HepG2 (cell line): Measurements from ENCODE around the gene OR6K6. TPM values are rescaled to one million over a fixed set of nuclear protein-coding genes. Genes with fewer than 3 reads are reported as not detected.

Experiments
- ATAC-seq: fragments of 200-7000 bp; cut with Tn5 transposase; 3 replicates; pipeline ENCODE4 v1.9.1; 2020; ENCODE audit warnings: mild to moderate bottlenecking, moderate library complexity
- BruUV-seq: library from RNA; stranded (reverse); fragments of 400-500 nt; replicated peaks from 2 replicates; lab custom pipeline; 2021; lab: Mats Ljungman, UMichigan
- CTCF ChIA-PET: fragments of 300-600 bp; formaldehyde crosslinking; extraction: SDS; loops from one replicate; lab custom pipeline; 2021; ENCODE audit warnings: low total read pairs, inconsistent platforms, low intra/inter-chr PET ratio; lab: Yijun Ruan, JAX
- POLR2A ChIA-PET: fragments of 350-600 bp; sonication (Branson Sonifier 250); formaldehyde crosslinking; loops from one replicate; lab custom pipeline; 2020; ENCODE audit warnings: antibody characterized with exemption, inconsistent platforms; lab: Yijun Ruan, JAX
- DNase-seq: peaks from one replicate; pipeline ENCODE4 v3.0.0-alpha.2; 2015; ENCODE audit warnings: low spot score
- FAIRE-seq: peaks from 3 replicates; lab custom pipeline; 2011; peaks lifted over from hg19 to GRCh38; lab: Jason Lieb, UNC
- H2AFZ ChIP-seq: one replicate; pipeline ENCODE4 v1.6.1; 2011; ENCODE audit warnings: low read length, inconsistent platforms
- H3K27ac ChIP-seq: fragments of 300-600 bp; 3 replicates; pipeline ENCODE4 v1.8.0; 2011; ENCODE audit warnings: mixed run types, mild to moderate bottlenecking, mixed read lengths, low read length, inconsistent platforms; ENCODE audit not compliant: insufficient read depth; ENCODE audit errors: extremely low read length
- H3K27me3 ChIP-seq, 2 experiments: fragments of 200-600 bp in 1 of 2; 2 replicates in 1 of 2; 3 replicates in 1 of 2; pipeline versions ENCODE4 v1.6.0 to v1.8.0; 2011; ENCODE audit warnings: low read length in 2 of 2, mild to moderate bottlenecking in 2 of 2, moderate library complexity in 2 of 2, inconsistent platforms in 1 of 2; ENCODE audit not compliant: insufficient read depth in 2 of 2, control insufficient read depth in 1 of 2
- H3K36me3 ChIP-seq, 2 experiments: fragments of 200-600 bp in 1 of 2; replicated peaks in 1 of 2; 2 replicates in 1 of 2; 3 replicates in 1 of 2; pipeline versions ENCODE4 v1.5.1 to v1.8.0; 2011; ENCODE audit warnings: low read length in 2 of 2, inconsistent platforms in 1 of 2; ENCODE audit not compliant: insufficient read depth in 2 of 2, control insufficient read depth in 1 of 2
- H3K4me1 ChIP-seq: 2 replicates; pipeline ENCODE4 v1.5.1; 2012; ENCODE audit warnings: low read length, inconsistent platforms; ENCODE audit not compliant: insufficient read depth
- H3K4me2 ChIP-seq: 2 replicates; pipeline ENCODE4 v1.6.0; 2011; ENCODE audit warnings: low read depth, low read length, inconsistent platforms
- H3K4me3 ChIP-seq, 3 experiments: fragments of 200-600 bp in 1 of 3; sonication (generic), shearing (Covaris generic) in 1 of 3; replicated peaks in 1 of 3; 2 replicates each; pipeline ENCODE4 v1.5.1; 2011 to 2016; ENCODE audit warnings: low read length in 3 of 3, inconsistent platforms in 2 of 3, low read depth in 2 of 3, mild to moderate bottlenecking in 2 of 3, control low read depth in 1 of 3, mixed read lengths in 1 of 3; ENCODE audit not compliant: insufficient read depth in 1 of 3
- H3K79me2 ChIP-seq: one replicate; pipeline ENCODE4 v1.6.1; 2011; ENCODE audit warnings: low read length, inconsistent platforms; ENCODE audit not compliant: insufficient read depth
- H3K9ac ChIP-seq: 2 replicates; pipeline ENCODE4 v1.6.0; 2011; ENCODE audit warnings: mild to moderate bottlenecking, low read depth, low read length, inconsistent platforms; ENCODE audit not compliant: insufficient read depth
- H3K9me3 ChIP-seq: 2 replicates; pipeline ENCODE4 v1.5.1; 2012; ENCODE audit warnings: mild to moderate bottlenecking, low read length
- H4K20me1 ChIP-seq: 2 replicates; pipeline ENCODE4 v1.6.0; 2011; ENCODE audit warnings: inconsistent platforms, mild to moderate bottlenecking, low read length, moderate library complexity; ENCODE audit not compliant: insufficient read depth
- AGO1 ChIP-seq: fragments of 200-400 bp; formaldehyde crosslinking; IDR thresholded peaks from 2 replicates; pipeline ENCODE4 v1.6.1; 2017; ENCODE audit warnings: mild to moderate bottlenecking, low read depth, low read length, moderate library complexity; ENCODE audit not compliant: poor library complexity, severe bottlenecking
- ATF7 ChIP-seq, 2 experiments: fragments of 450-650 bp in 1 of 2; sonication (generic) in 1 of 2; formaldehyde crosslinking in 1 of 2; IDR thresholded peaks; 2 replicates each; pipeline versions ENCODE4 v1.4.0 to v1.6.1; 2016 to 2020; ENCODE audit warnings: antibody characterized with exemption in 1 of 2, mild to moderate bottlenecking in 1 of 2, missing genetic modification reagents in 1 of 2
- CBX1 ChIP-seq: IDR thresholded peaks from one replicate; pipeline ENCODE4 v1.6.1; 2016; ENCODE audit warnings: antibody characterized with exemption, low read depth
- CREB1 ChIP-seq, 2 experiments: fragments of 450-650 bp in 1 of 2; IDR thresholded peaks; 2 replicates each; pipeline ENCODE4 v1.6.1; 2016 to 2017; ENCODE audit warnings: control low read depth in 1 of 2, mild to moderate bottlenecking in 1 of 2, missing compliant biosample characterization in 1 of 2, missing genetic modification characterization in 1 of 2
- CREM ChIP-seq, 2 experiments: sonication (generic) in 1 of 2; formaldehyde crosslinking in 1 of 2; IDR thresholded peaks; 2 replicates each; pipeline versions ENCODE4 v1.4.0 to v1.6.1; 2016 to 2020; ENCODE audit warnings: antibody characterized with exemption in 1 of 2, mild to moderate bottlenecking in 1 of 2, missing genetic modification reagents in 1 of 2
- ERF ChIP-seq: IDR thresholded peaks from 2 replicates; pipeline ENCODE4 v1.6.1; 2018; ENCODE audit warnings: missing biosample characterization, missing genetic modification reagents
- ESRRA ChIP-seq: sonication (generic); formaldehyde crosslinking; IDR thresholded peaks from 2 replicates; pipeline ENCODE4 v1.5.1; 2020; ENCODE audit warnings: mild to moderate bottlenecking, low read depth, missing genetic modification reagents
- HDAC1 ChIP-seq: sonication (generic); formaldehyde crosslinking; IDR thresholded peaks from 2 replicates; pipeline ENCODE4 v1.5.1; 2020; ENCODE audit warnings: mild to moderate bottlenecking, missing genetic modification reagents
- HOXD1 ChIP-seq: sonication (generic); formaldehyde crosslinking; IDR thresholded peaks from 2 replicates; pipeline ENCODE4 v1.5.0; 2020; ENCODE audit warnings: missing genetic modification reagents
- KLF9 ChIP-seq: IDR thresholded peaks from 2 replicates; pipeline ENCODE4 v1.6.1; 2016; ENCODE audit warnings: low read depth
- MTF2 ChIP-seq: sonication (generic); formaldehyde crosslinking; IDR thresholded peaks from 2 replicates; pipeline ENCODE4 v1.5.0; 2020; ENCODE audit warnings: missing genetic modification reagents, borderline replicate concordance
- NR2F2 ChIP-seq: IDR thresholded peaks from 2 replicates; pipeline ENCODE4 v1.6.1; 2012; ENCODE audit warnings: low read depth, inconsistent platforms, borderline replicate concordance
- POLR2A ChIP-seq, 2 experiments: IDR thresholded peaks; 2 replicates each; pipeline ENCODE4 v1.6.1; 2011; ENCODE audit warnings: low read depth in 2 of 2, low read length in 2 of 2, mild to moderate bottlenecking in 1 of 2, moderate library complexity in 1 of 2; ENCODE audit not compliant: insufficient read depth in 1 of 2
- RBFOX2 ChIP-seq: fragments of 200-400 bp; formaldehyde crosslinking; IDR thresholded peaks from 2 replicates; pipeline ENCODE4 v1.6.1; 2017; ENCODE audit warnings: low read depth, mild to moderate bottlenecking, low read length
- SP4 ChIP-seq: sonication (generic); formaldehyde crosslinking; IDR thresholded peaks from 2 replicates; pipeline ENCODE4 v1.8.1; 2023; ENCODE audit warnings: mild to moderate bottlenecking, missing genetic modification reagents
- TP53 ChIP-seq: sonication (generic); formaldehyde crosslinking; conservative IDR thresholded peaks from 2 replicates; pipeline ENCODE4 v1.4.0; 2020; ENCODE audit warnings: missing genetic modification reagents
- ZFP36 ChIP-seq: fragments of 150-350 bp; IDR thresholded peaks from 2 replicates; pipeline ENCODE4 v1.6.1; 2018; ENCODE audit warnings: borderline replicate concordance, low read length, low read depth; ENCODE audit not compliant: partially characterized antibody
- ZNF235 ChIP-seq: sonication (generic); formaldehyde crosslinking; IDR thresholded peaks from 2 replicates; pipeline ENCODE4 v1.8.1; 2023; ENCODE audit warnings: mild to moderate bottlenecking, missing genetic modification reagents, borderline replicate concordance
- ZNF558 ChIP-seq: sonication (generic); formaldehyde crosslinking; IDR thresholded peaks from 2 replicates; pipeline ENCODE4 v1.9.0; 2022; ENCODE audit warnings: mild to moderate bottlenecking, missing genetic modification reagents, borderline replicate concordance
- ZNF781 ChIP-seq: sonication (generic); formaldehyde crosslinking; IDR thresholded peaks from 2 replicates; pipeline ENCODE4 v1.5.1; 2020; ENCODE audit warnings: borderline replicate concordance, mild to moderate bottlenecking, missing genetic modification reagents; ENCODE audit errors: not compliant biosample characterization
- WGBS: methylation state at CpG from one replicate; pipeline ENCODE4 v1.1.6; 2017; ENCODE audit warnings: low lambda C conversion rate; 5-methylcytosine and 5-hydroxymethylcytosine counted together
- in situ Hi-C: cut with HindIII; loops from 2 replicates; pipeline ENCODE4 v1.10.0; 2017; ENCODE audit warnings: low pct_unique_long_range_greater_than_20kb; ENCODE audit not compliant: extremely low pct_ligation_motif_present
- intact Hi-C: fragments of 100-400 bp; cut with micrococcal nuclease; formaldehyde crosslinking; loops from one replicate; pipeline ENCODE4 v1.10.0; 2022; ENCODE audit not compliant: unreplicated experiment
- polyA plus RNA-seq, 8 experiments: library from polyadenylated mRNA; depleted of rRNA in 3 of 8; stranded (reverse) in 7 of 8; unstranded in 1 of 8; fragments of >200 nt; fragmentation: Illumina TruSeq in 4 of 8; extraction: Trizol in 4 of 8; gene quantifications; 2 replicates each; pipeline versions ENCODE4 v1.2.1 to v1.2.3, GENCODE V29; 2011 to 2016; ENCODE audit warnings: low read depth in 4 of 8, missing spikeins in 1 of 8, mixed read lengths in 1 of 8; ENCODE audit not compliant: insufficient read depth in 1 of 8
- total RNA-seq, 5 experiments: library from RNA; depleted of rRNA; stranded (reverse); fragments of >200 nt; fragmentation: Illumina TruSeq; extraction: Trizol; gene quantifications; 2 replicates each; pipeline ENCODE4 v1.2.3, GENCODE V29; 2016; ENCODE audit warnings: low read depth in 1 of 5
- TF ChIP-seq, protein P1 (sequence below): sonication (generic); formaldehyde crosslinking; IDR thresholded peaks from 2 replicates; pipeline ENCODE4 v1.4.0; 2020; ENCODE audit warnings: missing genetic modification reagents
- TF ChIP-seq, protein P2 (sequence below): sonication (generic); formaldehyde crosslinking; IDR thresholded peaks from 2 replicates; pipeline ENCODE4 v1.4.0; 2020; ENCODE audit warnings: missing genetic modification reagents

The OR6K6 gene
- total and polyA plus RNA-seq, 2 of the 13 experiments (the other 11 are each of a cell fraction or from before 2014, with no cell fraction given), result not detected

DNA sequence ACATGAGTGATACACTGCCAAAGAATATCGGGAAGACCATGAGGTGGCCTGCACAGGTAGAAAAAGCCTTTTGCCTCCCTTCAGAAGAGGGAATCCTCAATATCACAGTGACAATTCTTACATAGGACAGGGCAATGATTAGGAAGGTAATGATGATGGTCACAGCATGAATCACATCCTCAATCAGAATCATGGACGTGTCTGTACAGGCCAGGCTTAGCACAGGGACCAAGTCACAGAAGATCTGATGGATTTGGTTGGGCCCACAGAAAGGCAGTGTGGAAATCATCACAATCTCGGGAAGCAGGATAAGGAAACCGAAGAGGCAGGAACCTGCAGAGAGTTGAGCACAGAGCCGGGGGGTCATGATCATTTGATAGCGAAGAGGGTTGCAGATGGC lies 37.2 kb upstream of the OR6K6 start (continued):
- TF ChIP-seq, protein P1, sequence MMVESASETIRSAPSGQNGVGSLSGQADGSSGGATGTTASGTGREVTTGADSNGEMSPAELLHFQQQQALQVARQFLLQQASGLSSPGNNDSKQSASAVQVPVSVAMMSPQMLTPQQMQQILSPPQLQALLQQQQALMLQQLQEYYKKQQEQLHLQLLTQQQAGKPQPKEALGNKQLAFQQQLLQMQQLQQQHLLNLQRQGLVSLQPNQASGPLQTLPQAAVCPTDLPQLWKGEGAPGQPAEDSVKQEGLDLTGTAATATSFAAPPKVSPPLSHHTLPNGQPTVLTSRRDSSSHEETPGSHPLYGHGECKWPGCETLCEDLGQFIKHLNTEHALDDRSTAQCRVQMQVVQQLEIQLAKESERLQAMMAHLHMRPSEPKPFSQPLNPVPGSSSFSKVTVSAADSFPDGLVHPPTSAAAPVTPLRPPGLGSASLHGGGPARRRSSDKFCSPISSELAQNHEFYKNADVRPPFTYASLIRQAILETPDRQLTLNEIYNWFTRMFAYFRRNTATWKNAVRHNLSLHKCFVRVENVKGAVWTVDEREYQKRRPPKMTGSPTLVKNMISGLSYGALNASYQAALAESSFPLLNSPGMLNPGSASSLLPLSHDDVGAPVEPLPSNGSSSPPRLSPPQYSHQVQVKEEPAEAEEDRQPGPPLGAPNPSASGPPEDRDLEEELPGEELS (CRISPR knock-in tag), result no peak
- TF ChIP-seq ZFP36, result no peak
- no peak for TF ChIP-seq NR2F2
- TF ChIP-seq, protein P2, sequence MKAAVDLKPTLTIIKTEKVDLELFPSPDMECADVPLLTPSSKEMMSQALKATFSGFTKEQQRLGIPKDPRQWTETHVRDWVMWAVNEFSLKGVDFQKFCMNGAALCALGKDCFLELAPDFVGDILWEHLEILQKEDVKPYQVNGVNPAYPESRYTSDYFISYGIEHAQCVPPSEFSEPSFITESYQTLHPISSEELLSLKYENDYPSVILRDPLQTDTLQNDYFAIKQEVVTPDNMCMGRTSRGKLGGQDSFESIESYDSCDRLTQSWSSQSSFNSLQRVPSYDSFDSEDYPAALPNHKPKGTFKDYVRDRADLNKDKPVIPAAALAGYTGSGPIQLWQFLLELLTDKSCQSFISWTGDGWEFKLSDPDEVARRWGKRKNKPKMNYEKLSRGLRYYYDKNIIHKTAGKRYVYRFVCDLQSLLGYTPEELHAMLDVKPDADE (CRISPR knock-in tag), result no peak
- TF ChIP-seq ESRRA (CRISPR knock-in tag), result no peak
- TF ChIP-seq TP53 (CRISPR knock-in tag), result no peak
- no peak for TF ChIP-seq CREM (IDR thresholded peaks at IDR 0.05)
- no peak for TF ChIP-seq CREM (CRISPR knock-in tag; IDR thresholded peaks at IDR 0.05)
- no peak for TF ChIP-seq SP4 (CRISPR knock-in tag)

GRCh38 chr1:158719664-158720063 lies 34.9 kb upstream of the OR6K6 start:
- BruUV-seq, result no TSS peak
- FAIRE-seq, result no peak
- no peak for TF ChIP-seq ZNF235 (CRISPR knock-in tag)
- TF ChIP-seq KLF9, result no peak
- TF ChIP-seq POLR2A (IDR thresholded peaks at IDR 0.05; ENCODE audit: insufficient read depth in 1 of 2, low read depth in 2 of 2, low read length in 2 of 2), result no peak
- peak; percentile 43; the same call in 1 of the 2 replicates for TF ChIP-seq ATF7 (IDR thresholded peaks at IDR 0.05)
- no peak for TF ChIP-seq ATF7 (CRISPR knock-in tag; IDR thresholded peaks at IDR 0.05)
- TF ChIP-seq CREB1 (IDR thresholded peaks at IDR 0.05), result peak; percentile 65; the same call in 1 of the 2 replicates
- no peak for TF ChIP-seq CREB1 (CRISPR knock-in tag; IDR thresholded peaks at IDR 0.05)
- TF ChIP-seq ERF (CRISPR knock-in tag), result no peak
- TF ChIP-seq AGO1, result no peak
- no peak for TF ChIP-seq HDAC1 (CRISPR knock-in tag)
- no peak for TF ChIP-seq MTF2 (CRISPR knock-in tag)
- TF ChIP-seq RBFOX2, result no peak
- TF ChIP-seq CBX1, result no peak
- TF ChIP-seq HOXD1 (CRISPR knock-in tag), result no peak
- no peak for TF ChIP-seq ZNF781 (CRISPR knock-in tag)
- no peak for TF ChIP-seq ZNF558 (CRISPR knock-in tag)

More at GRCh38 chr1:158719664-158720063, 34.9 kb upstream of the OR6K6 start:
- Histone ChIP-seq H3K4me1 (no peaks in the 10 kb centered on the region), H3K4me3 (no peak overlapping the region), H3K4me2 (no peak overlapping the region), H3K36me3 (no peaks in the 10 kb centered on the region), H3K79me2 (no peaks in the 10 kb centered on the region), H3K27me3 (no peaks in the 10 kb centered on the region), H3K9me3 (no peaks in the 10 kb centered on the region), H3K27ac (no peak overlapping the region), H4K20me1 (no peaks in the 10 kb centered on the region), H2AFZ (no peak overlapping the region), H3K9ac (no peak overlapping the region)
- intact Hi-C loops, result no loop called here
- 2% methylated on average over 3 of the region's 3 CpGs for WGBS
- ATAC-seq (no peak), DNase-seq (no peak)
- POLR2A ChIA-PET, result no interaction called here
- in situ Hi-C loops, result no loop called here
- CTCF ChIA-PET, result no interaction called here
